Activated naive CD8-positive, alpha-beta T cell treated with anti-CD3 and anti-CD28 coated beads, Interleukin-2, amount 50 U/mL, for 24 hours (primary cell): Measurements from ENCODE around the gene SRPK1.
"Not testable (repeated sequence)": the region's sequence is repeated elsewhere in the genome, so short reads cannot be mapped to it uniquely, and the experiment has no call there.

ENCODE experiments used
- ATAC-seq: fragments of 150-1000 bp; cut with Tn5 transposase; one replicate; pipeline ENCODE4 v1.10.0; 2021
- DNase-seq: peaks from one replicate; pipeline ENCODE4 v3.0.0; 2021
- H3K27ac Mint-ChIP-seq: one replicate; pipeline ENCODE4 v1.8.0; 2021; ENCODE audit warnings: mild to moderate bottlenecking, mixed read lengths
- H3K27me3 Mint-ChIP-seq: one replicate; pipeline ENCODE4 v1.8.0; 2021; ENCODE audit warnings: mixed read lengths
- H3K36me3 Mint-ChIP-seq: one replicate; pipeline ENCODE4 v1.8.0; 2021; ENCODE audit warnings: low read depth, mixed read lengths
- H3K4me1 Mint-ChIP-seq: one replicate; pipeline ENCODE4 v1.8.0; 2021; ENCODE audit warnings: mixed read lengths
- H3K4me3 Mint-ChIP-seq: one replicate; pipeline ENCODE4 v1.8.0; 2021; ENCODE audit warnings: mild to moderate bottlenecking, moderate library complexity, mixed read lengths
- H3K9me3 Mint-ChIP-seq: one replicate; pipeline ENCODE4 v1.8.0; 2021; ENCODE audit warnings: mixed read lengths

The SRPK1 gene

DNA sequence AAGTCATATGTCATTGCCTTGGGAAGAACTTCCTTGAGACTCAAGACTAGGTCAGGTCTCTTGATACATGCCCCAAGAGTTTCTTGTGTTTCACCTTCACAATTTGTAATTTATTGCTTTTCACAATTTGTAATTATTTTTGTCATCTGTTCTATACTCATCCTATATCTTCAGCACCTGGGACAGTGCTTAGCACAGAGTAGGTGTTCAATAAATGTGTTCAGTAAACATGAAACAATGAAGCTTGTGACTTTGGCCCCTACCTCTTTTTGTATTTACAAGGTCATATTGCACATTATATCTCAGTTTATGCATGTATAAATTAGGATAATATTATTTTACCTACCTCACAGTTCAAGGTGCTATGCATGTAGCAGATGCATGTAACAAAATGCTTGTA lies 21.5 kb upstream of the SRPK1 start:
- no peak for DNase-seq
- no peak overlapping the region for H3K27ac Mint-ChIP-seq
- no peaks in the 10 kb centered on the region for H3K4me1 Mint-ChIP-seq
- H3K36me3 Mint-ChIP-seq, result peaks cover 2% of the 10 kb centered on the region
- no peak for ATAC-seq
- H3K27me3 Mint-ChIP-seq, result no peaks in the 10 kb centered on the region
- H3K9me3 Mint-ChIP-seq, result peaks cover 6% of the 10 kb centered on the region
- H3K4me3 Mint-ChIP-seq, result no peak overlapping the region

DNA sequence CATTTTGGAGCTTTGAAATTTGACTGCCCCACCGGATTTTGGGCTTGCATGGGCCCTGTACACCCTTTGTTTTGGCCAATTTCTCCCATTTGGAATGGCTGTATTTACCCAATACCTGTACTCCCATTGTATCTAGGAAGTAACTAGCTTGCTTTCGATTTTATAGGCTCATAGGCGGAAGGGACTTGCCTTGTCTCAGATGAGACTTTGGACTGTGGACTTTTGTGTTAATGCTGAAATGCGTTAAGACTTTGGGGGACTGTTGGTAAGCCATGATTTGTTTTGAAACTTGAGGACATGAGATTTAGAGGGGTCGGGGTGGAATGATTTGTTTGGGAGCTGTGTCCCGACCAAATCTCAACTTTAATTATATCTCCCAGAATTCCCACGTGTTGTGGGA lies 20.3 kb upstream of the SRPK1 start:
- not testable (repeated sequence) for H3K4me1 Mint-ChIP-seq, DNase-seq, H3K27me3 Mint-ChIP-seq, H3K27ac Mint-ChIP-seq, H3K36me3 Mint-ChIP-seq, H3K9me3 Mint-ChIP-seq, ATAC-seq, H3K4me3 Mint-ChIP-seq

DNA sequence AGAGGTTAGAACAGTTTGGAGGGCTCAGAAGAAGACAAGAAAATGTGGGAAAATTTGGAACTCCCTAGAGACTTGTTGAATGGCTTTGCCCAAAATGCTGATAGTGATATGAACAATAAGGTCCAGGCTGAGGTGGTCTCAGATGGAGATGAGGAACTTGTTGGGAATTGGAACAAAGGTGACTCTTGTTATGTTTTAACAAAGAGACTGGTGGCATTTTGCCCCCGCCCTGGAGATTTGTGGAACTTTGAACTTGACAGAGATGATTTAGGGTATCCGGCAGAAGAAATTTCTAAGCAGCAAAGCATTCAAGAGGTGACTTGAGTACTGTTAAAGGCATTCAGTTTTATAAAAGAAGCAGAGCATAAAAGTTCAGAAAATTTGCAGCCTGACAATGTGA lies 19.1 kb upstream of the SRPK1 start:
- not testable (repeated sequence) for DNase-seq, H3K4me1 Mint-ChIP-seq, H3K36me3 Mint-ChIP-seq, H3K4me3 Mint-ChIP-seq, H3K9me3 Mint-ChIP-seq, H3K27me3 Mint-ChIP-seq, ATAC-seq, H3K27ac Mint-ChIP-seq

DNA sequence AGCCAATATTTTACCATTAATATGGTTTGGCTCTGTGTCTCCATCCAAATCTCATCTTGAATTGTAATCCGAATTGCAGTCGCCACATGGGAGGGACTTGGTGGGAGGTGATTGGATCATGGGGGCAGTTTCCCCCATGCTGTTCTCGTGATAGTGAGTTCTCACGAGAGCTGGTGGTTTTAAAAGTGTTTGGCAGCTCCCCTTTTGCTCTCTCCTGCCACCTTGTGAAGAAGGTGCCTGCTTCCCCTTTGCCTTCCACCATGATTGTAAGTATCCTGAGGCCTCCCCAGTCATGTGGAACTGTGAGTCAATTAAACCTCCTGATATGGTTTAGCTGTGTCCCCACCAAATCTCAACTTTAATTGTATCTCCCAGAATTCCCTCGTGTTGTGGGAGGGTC lies 18.4 kb upstream of the SRPK1 start:
- H3K36me3 Mint-ChIP-seq, DNase-seq, H3K27ac Mint-ChIP-seq, H3K4me1 Mint-ChIP-seq, H3K4me3 Mint-ChIP-seq, H3K27me3 Mint-ChIP-seq, ATAC-seq, H3K9me3 Mint-ChIP-seq: not testable (repeated sequence)

DNA sequence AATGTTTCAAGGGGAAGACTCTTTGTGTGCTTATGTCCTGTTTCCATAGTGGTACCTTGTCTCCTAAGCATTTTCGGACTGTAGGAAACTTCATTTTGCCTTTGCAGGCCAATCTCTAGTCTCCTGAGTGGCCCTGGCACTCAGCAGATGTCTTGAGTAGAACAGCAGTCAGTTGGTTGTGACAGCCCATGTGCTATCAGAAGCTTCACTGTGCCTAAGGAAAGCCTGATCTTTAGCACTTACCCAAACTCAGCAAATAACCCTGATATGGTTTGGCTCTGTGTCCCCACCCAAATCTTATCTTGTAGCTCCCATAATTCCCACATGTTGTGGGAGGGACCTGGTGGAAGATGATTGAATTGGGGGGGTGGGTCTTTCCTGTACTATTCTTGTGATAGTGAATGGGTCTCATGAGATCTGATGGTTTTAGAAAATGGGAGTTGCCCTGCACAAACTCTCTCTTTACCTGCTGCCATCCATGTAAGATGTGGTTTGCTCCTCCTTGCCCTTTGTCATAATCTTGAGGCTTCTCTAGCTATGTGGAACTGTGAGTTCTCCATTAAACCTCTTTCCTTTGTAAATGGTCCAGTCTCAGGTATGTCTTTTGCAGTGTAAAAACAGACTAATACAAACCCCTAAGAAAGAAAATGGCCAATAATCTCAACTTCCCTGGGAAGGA lies 15.9 kb upstream of the SRPK1 start:
- peaks cover 9% of the 10 kb centered on the region for H3K9me3 Mint-ChIP-seq
- H3K4me1 Mint-ChIP-seq, result peaks cover 4% of the 10 kb centered on the region
- H3K4me3 Mint-ChIP-seq, result no peak overlapping the region
- H3K27ac Mint-ChIP-seq, result no peak overlapping the region
- DNase-seq (no peak), ATAC-seq (no peak)
- peaks cover 3% of the 10 kb centered on the region for H3K27me3 Mint-ChIP-seq
- H3K36me3 Mint-ChIP-seq, result peaks cover 2% of the 10 kb centered on the region

DNA sequence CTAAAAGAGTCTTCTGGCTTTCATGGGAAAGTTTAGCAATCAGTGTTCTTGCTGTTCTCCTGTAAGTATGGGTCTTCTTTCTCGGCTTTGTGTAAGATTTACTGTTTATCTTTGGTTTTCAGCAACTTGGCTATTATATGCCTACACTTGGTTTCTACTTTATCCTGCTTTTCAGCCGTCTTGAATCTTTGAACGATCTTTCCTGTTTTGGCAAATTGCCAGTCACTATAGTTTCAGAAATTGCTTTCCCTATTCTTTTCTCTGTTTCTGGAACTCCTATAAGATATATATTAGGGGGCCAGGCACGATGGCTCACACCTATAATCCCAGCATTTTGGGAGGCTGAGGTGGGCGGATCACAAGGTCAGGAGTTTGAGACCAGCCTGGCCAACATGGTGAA lies 14.6 kb upstream of the SRPK1 start:
- Mint-ChIP-seq H3K27me3 (peaks cover 3% of the 10 kb centered on the region), H3K9me3 (peaks cover 3% of the 10 kb centered on the region), H3K4me1 (peaks cover 4% of the 10 kb centered on the region), H3K36me3 (peaks cover 2% of the 10 kb centered on the region), H3K4me3 (no peak overlapping the region), H3K27ac (no peak overlapping the region)
- DNase-seq, result no peak
- ATAC-seq, result no peak

DNA sequence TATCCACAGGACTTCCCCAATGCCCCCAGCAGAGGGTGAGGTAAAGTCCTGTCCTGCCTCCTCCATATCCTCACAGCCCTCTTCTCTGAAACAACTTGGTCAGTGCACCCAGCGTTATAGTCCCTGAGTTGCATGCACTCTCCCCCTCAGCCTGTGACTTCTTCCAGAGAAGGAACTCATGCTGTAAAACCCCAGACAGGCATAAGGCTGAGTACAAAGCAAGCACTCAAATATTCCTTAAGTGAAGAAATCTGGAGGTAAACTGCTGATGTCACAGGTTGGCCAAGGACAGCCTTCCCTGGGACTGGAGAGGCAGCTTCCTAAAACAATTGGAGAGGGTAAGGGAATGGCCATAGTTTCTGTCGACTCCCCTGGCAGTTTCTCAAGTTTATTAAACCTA lies 12.9 kb upstream of the SRPK1 start:
- no peak for ATAC-seq
- Mint-ChIP-seq H3K4me3 (no peak overlapping the region), H3K36me3 (no peaks in the 10 kb centered on the region), H3K9me3 (peaks cover 3% of the 10 kb centered on the region), H3K27ac (no peak overlapping the region), H3K4me1 (peaks cover 4% of the 10 kb centered on the region), H3K27me3 (peaks cover 3% of the 10 kb centered on the region)
- DNase-seq, result no peak

DNA sequence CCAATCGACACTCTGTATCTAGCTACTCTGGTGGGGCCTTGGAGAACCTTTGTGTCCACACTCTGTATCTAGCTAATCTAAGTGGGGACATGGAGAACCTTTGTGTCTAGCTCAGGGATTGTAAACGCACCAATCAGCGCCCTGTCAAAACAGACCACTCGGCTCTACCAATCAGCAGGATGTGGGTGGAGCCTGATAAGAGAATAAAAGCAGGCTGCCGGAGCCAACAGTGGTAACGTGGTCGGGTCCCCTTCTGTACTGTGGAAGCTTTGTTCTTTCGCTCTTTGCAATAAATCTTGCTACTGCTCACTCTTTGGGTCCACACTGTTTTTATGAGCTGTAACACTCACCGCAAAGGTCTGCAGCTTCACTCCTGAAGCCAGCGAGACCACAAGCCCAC lies 11.0 kb upstream of the SRPK1 start:
- H3K36me3 Mint-ChIP-seq, DNase-seq, H3K27me3 Mint-ChIP-seq, H3K4me1 Mint-ChIP-seq, ATAC-seq, H3K27ac Mint-ChIP-seq, H3K9me3 Mint-ChIP-seq: not testable (repeated sequence)
- H3K4me3 Mint-ChIP-seq, result peak overlapping the region; percentile 57

DNA sequence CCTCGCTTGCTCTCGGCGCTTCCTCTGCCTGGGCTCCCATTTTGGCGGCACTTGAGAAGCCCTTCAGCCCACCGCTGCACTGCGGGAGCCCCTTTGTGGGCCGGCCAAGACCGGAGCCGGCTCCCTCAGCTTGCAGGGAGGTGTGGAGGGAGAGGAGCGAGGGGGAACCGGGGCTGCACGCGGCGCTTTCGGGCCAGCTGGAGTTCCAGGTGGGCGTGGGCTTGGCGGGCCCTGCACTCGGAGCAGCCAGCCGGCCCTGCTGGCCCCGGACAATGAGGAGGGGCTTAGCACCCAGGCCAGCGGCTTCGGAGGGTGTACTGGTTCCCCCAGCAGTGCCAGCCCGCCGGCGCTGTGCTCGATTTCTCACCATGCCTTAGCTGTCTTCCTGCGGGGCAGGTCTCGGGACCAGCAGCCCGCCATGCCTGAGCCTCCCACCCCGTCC lies 10.2 kb upstream of the SRPK1 start:
- H3K9me3 Mint-ChIP-seq, result no peaks in the 10 kb centered on the region
- DNase-seq, result no peak
- no peaks in the 10 kb centered on the region for H3K36me3 Mint-ChIP-seq
- H3K4me3 Mint-ChIP-seq, result no peak overlapping the region
- H3K4me1 Mint-ChIP-seq, result peaks cover 4% of the 10 kb centered on the region
- no peak overlapping the region for H3K27ac Mint-ChIP-seq
- ATAC-seq, result no peak
- peaks cover 3% of the 10 kb centered on the region for H3K27me3 Mint-ChIP-seq

DNA sequence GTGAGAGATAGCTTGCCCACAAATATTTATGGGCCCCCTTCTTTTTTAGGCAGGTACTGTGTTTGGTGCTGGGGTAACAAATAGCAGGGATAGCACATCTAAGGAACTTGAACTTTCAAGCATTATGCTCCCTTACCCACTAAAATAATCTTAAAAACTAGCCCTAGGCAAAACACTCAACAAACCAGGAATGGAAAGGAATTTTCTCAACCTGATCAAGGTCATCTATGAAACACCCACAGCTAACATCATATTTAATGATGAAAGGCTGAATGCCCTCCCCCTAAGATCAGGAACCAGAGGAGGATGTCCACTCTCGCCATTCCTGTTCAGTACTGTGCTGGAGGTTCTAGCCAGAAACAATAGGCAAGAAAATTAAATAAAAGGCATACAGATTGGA lies 8.7 kb upstream of the SRPK1 start:
- Mint-ChIP-seq H3K4me1 (peaks cover 10% of the 10 kb centered on the region), H3K27me3 (no peaks in the 10 kb centered on the region), H3K4me3 (no peak overlapping the region), H3K36me3 (peaks cover 3% of the 10 kb centered on the region), H3K27ac (no peak overlapping the region), H3K9me3 (no peaks in the 10 kb centered on the region)
- ATAC-seq, result no peak
- DNase-seq, result no peak

DNA sequence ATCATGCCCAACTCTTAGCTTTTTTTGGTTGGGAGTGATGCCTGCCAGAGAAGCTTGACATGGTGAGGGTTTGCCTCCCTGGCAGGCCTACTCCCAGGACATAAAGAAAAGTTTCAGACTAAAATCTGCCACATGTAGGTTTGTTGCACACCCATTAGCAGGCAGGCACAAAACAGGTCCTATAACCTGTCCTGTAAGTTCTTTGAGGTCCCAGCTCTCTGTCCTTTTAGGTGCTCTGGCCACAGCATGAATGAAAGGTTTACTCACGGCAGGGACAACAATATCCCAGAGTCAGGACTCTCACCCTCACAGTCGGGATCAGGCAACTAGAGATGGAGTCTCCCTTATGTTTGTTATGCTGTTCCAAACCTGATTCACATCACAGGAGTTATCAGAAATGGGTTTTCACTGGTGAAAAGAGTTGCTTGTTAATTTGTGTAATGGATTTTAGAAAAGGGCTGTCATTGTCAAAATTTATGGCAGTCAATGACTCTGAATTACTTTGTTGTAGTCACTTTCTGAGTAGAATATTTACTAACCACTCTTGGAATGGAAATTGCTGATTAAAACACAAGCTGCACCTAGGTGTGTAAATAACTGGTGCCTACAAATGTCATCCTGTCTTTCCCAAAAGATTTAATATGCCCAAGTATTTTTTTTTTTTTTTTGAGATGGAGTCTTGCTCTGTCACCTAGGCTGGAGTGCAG lies 5.8 kb upstream of the SRPK1 start:
- Mint-ChIP-seq H3K9me3 (no peaks in the 10 kb centered on the region), H3K4me1 (peaks cover 20% of the 10 kb centered on the region), H3K27me3 (no peaks in the 10 kb centered on the region), H3K4me3 (no peak overlapping the region), H3K27ac (no peak overlapping the region), H3K36me3 (peaks cover 6% of the 10 kb centered on the region)
- ATAC-seq (no peak), DNase-seq (no peak)

DNA sequence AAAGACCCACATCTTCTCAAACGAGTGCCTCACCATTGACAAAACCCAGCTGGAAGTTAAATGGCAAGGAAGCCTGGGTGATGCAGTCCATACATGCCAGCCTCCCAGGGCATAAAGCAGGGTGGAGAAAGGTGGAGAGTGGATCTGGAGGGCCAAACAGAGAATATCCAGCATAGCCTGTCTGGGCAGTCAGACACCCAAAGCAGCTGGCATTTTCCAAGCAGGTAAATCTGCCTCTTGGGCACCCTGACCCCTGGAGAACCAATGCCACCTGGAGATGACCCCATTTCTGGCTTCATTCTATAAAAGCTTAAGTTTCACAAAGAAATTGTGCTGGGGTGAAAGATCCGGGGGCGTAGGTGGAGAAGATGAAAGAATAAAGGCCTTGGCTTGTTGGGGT lies 5.1 kb upstream of the SRPK1 start:
- Mint-ChIP-seq H3K36me3 (peaks cover 6% of the 10 kb centered on the region), H3K9me3 (no peaks in the 10 kb centered on the region)
- no peak for ATAC-seq

DNA sequence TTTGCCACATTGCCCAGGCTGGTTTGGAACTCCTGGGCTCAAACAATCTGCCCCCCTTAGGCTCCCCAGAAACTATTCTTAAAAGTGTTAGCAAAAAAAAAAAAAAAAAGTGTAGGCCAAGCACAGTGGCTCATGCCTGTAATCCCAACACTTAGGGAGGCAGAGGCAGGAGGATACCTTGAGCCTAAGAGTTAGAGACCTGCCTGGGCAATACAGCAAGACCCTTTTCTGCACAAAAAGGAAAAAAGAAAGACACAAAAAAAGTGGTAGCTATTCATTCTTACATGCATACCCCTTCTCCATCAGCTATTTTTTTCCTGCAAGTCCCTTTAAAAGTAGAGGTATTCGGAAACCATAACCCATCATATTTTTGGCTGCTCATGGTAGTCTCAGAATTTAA lies 3.2 kb upstream of the SRPK1 start:
- H3K27me3 Mint-ChIP-seq, result no peaks in the 10 kb centered on the region
- no peak for ATAC-seq
- DNase-seq, result no peak
- no peaks in the 10 kb centered on the region for H3K9me3 Mint-ChIP-seq
- H3K27ac Mint-ChIP-seq, result no peak overlapping the region
- peaks cover 15% of the 10 kb centered on the region for H3K36me3 Mint-ChIP-seq
- peaks cover 25% of the 10 kb centered on the region for H3K4me1 Mint-ChIP-seq
- no peak overlapping the region for H3K4me3 Mint-ChIP-seq

More for the DNA sequence above, 5.1 kb upstream of the SRPK1 start:
- H3K4me1 Mint-ChIP-seq, result peaks cover 22% of the 10 kb centered on the region
- no peak overlapping the region for H3K27ac Mint-ChIP-seq
- DNase-seq, result no peak
- no peak overlapping the region for H3K4me3 Mint-ChIP-seq
- no peaks in the 10 kb centered on the region for H3K27me3 Mint-ChIP-seq

DNA sequence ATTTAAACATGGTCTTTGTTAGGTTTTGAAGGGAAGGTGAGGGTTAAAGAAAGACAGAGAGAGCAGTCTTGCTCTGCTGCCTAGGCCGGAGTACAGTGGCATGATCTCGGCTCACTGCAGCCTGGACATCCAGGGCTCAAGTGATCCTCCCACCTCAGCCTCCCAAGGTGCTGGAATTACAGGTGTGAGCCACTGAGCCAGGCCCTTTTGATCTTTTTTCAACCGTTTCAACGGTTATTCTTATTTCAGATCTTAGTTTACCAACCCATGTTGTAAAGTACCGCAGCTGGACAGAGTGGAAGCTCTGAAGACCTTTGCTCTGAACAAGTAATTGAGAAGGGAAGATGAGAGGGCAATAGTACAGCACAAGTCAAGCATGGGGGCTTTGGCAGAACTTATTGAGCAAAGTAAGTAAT lies 1.2 kb upstream of the SRPK1 start:
- H3K36me3 Mint-ChIP-seq, result peaks cover 32% of the 10 kb centered on the region
- H3K4me3 Mint-ChIP-seq, result peak overlapping the region; percentile 95
- H3K9me3 Mint-ChIP-seq, result no peaks in the 10 kb centered on the region
- H3K27me3 Mint-ChIP-seq, result no peaks in the 10 kb centered on the region
- ATAC-seq (no peak), DNase-seq (no peak)
- H3K27ac Mint-ChIP-seq, result peak overlapping the region; percentile 11
- H3K4me1 Mint-ChIP-seq, result peaks cover 44% of the 10 kb centered on the region

DNA sequence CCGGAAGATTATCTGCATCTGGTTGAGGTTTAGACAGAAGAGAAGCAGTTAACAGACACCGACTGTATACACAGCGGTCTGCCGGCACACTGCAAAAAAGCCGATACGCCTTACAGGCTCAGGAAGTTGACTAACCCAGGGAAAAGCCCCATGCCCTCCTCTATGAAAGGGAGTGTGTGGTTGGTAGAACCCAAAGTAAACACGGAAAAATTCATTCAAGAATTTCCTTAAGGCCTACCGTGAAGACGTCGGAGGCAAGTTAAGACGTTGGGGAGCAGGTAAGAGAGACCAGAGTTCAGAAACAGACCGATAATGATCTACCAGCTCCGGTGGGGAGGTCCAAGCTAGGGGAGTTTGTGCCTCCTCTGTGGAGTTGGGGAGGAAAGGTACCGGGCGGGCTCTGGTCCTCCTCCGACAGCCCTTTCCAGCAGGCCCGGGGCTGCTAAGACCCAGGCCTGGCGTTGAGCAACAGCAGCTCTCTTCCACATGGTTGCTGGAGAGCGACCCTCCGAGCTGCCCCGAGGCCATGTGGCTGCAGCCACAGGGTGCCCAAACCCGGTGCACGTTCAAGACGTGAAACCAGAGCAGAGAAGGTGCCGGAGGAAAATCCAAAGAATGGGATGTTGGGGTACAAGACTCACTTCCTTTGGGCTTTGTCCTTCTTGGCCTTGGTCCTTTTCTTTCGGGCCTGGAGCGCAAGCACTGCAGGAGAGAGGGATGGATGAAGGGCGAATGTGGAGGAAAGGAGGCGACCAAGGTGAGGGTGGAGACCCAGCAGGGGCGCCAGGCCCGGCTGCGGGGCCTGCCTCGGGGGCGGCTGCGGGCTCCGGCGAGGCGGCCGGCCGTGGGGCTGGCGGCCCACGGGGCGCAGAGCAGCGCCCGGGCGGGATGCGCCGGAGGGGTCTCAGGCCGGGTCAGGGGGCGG lies 809 bp downstream of the SRPK1 start:
- DNase-seq (peak; percentile 55), ATAC-seq (peak; percentile 82)
- Mint-ChIP-seq H3K27me3 (no peaks in the 10 kb centered on the region), H3K9me3 (no peaks in the 10 kb centered on the region), H3K4me3 (peak overlapping the region; percentile 94), H3K36me3 (peaks cover 43% of the 10 kb centered on the region), H3K4me1 (peaks cover 44% of the 10 kb centered on the region), H3K27ac (peak overlapping the region; percentile 99)
